Measurements from ENCODE around the gene PRKN. TPM values are rescaled to one million over a fixed set of nuclear protein-coding genes. Genes with fewer than 3 reads are reported as not detected.

PRKN gene
- total RNA-seq, 1 donor from 2014 or later: 2.6 TPM

GRCh38 chr6:162699961-162700360, 27.6 kb downstream of the PRKN start:
- no peak overlapping the region for H3K4me3 ChIP-seq
- no peak for DNase-seq (ENCODE audit: low spot score in 2 of 2)
- no peaks in the 10 kb centered on the region for H3K27me3 ChIP-seq
- no peaks in the 10 kb centered on the region for H3K9me3 ChIP-seq
- intact Hi-C loops (cut with DNase I): no loop called here
- H3K36me3 ChIP-seq: no peaks in the 10 kb centered on the region
- TF ChIP-seq CTCF (IDR thresholded peaks at IDR 0.05): no peak
- H3K27ac ChIP-seq: no peak overlapping the region
- no peaks in the 10 kb centered on the region for H3K4me1 ChIP-seq

- intact Hi-C loops (cut with DNase I): no loop called here
- Histone ChIP-seq H3K36me3 (no peaks in the 10 kb centered on the region), H3K27me3 (no peaks in the 10 kb centered on the region), H3K27ac (no peak overlapping the region), H3K4me3 (no peak overlapping the region), H3K9me3 (no peaks in the 10 kb centered on the region), H3K4me1 (no peaks in the 10 kb centered on the region)
- no peak for TF ChIP-seq CTCF (IDR thresholded peaks at IDR 0.05)
- DNase-seq (ENCODE audit: low spot score in 2 of 2): no peak
Measured at GRCh38 chr6:162698440-162698839, 29.1 kb downstream of the PRKN start.

GRCh38 chr6:162697872-162698403, 29.6 kb downstream of the PRKN start:
- no peaks in the 10 kb centered on the region for H3K9me3 ChIP-seq
- no peaks in the 10 kb centered on the region for H3K36me3 ChIP-seq
- TF ChIP-seq CTCF (IDR thresholded peaks at IDR 0.05): no peak
- H3K4me3 ChIP-seq: no peak overlapping the region
- intact Hi-C loops (cut with DNase I): no loop called here
- DNase-seq (ENCODE audit: low spot score in 2 of 2): no peak
- no peak overlapping the region for H3K27ac ChIP-seq
- H3K4me1 ChIP-seq: no peaks in the 10 kb centered on the region
- H3K27me3 ChIP-seq: no peaks in the 10 kb centered on the region

GRCh38 chr6:162690158-162690557, 37.4 kb downstream of the PRKN start:
- TF ChIP-seq CTCF (IDR thresholded peaks at IDR 0.05): no peak
- Histone ChIP-seq H3K9me3 (no peaks in the 10 kb centered on the region), H3K27ac (no peak overlapping the region), H3K4me3 (no peak overlapping the region), H3K27me3 (no peaks in the 10 kb centered on the region), H3K36me3 (no peaks in the 10 kb centered on the region), H3K4me1 (no peaks in the 10 kb centered on the region)
- intact Hi-C loops (cut with DNase I): no loop called here
- DNase-seq (ENCODE audit: low spot score in 2 of 2): no peak

GRCh38 chr6:162688751-162689345, 38.7 kb downstream of the PRKN start:
- peaks cover 0 to 3% of the 10 kb centered on the region in 2 donors for H3K4me1 ChIP-seq
- no peaks in the 10 kb centered on the region for H3K9me3 ChIP-seq
- intact Hi-C loops (cut with DNase I): no loop called here
- no peak overlapping the region for H3K4me3 ChIP-seq
- no peak for DNase-seq (ENCODE audit: low spot score in 2 of 2)
- TF ChIP-seq CTCF (IDR thresholded peaks at IDR 0.05): no peak
- no peaks in the 10 kb centered on the region for H3K36me3 ChIP-seq
- H3K27me3 ChIP-seq: no peaks in the 10 kb centered on the region
- no peak overlapping the region for H3K27ac ChIP-seq

- no peaks in the 10 kb centered on the region for H3K36me3 ChIP-seq
- no peaks in the 10 kb centered on the region for H3K9me3 ChIP-seq
- intact Hi-C loops (cut with DNase I): no loop called here
- no peak for TF ChIP-seq CTCF (IDR thresholded peaks at IDR 0.05)
- H3K27me3 ChIP-seq: no peaks in the 10 kb centered on the region
- H3K4me3 ChIP-seq: no peak overlapping the region
- no peak overlapping the region for H3K27ac ChIP-seq
- H3K4me1 ChIP-seq: peaks cover 0 to 3% of the 10 kb centered on the region in 2 donors
- no peak for DNase-seq (ENCODE audit: low spot score in 2 of 2)
Measured at GRCh38 chr6:162685586-162685985, 42.0 kb downstream of the PRKN start.
